Trophoblast cell (in vitro differentiated cells and primary cell): ENCODE data around the gene PMPCA.

Source experiments
- DNase-seq, 2 donors: peaks; one replicate each; pipeline ENCODE4 v3.0.0-alpha.2; 2016
- H2AFZ ChIP-seq: 2 replicates; pipeline ENCODE4 v1.6.1; 2013; ENCODE audit warnings: low read length, moderate library complexity, mild to moderate bottlenecking; ENCODE audit not compliant: insufficient read depth, poor library complexity
- H2AK5ac ChIP-seq: 2 replicates; pipeline ENCODE4 v1.6.1; 2013; ENCODE audit warnings: mild to moderate bottlenecking, low read length
- H2BK120ac ChIP-seq: 2 replicates; pipeline ENCODE4 v1.6.1; 2013; ENCODE audit warnings: low read length, mild to moderate bottlenecking, moderate library complexity; ENCODE audit not compliant: insufficient read depth, poor library complexity
- H2BK12ac ChIP-seq: 2 replicates; pipeline ENCODE4 v1.6.1; 2013; ENCODE audit warnings: mild to moderate bottlenecking, low read length, moderate library complexity
- H2BK5ac ChIP-seq: 2 replicates; pipeline ENCODE4 v1.6.1; 2013; ENCODE audit warnings: low read length, low read depth, moderate library complexity, mild to moderate bottlenecking; ENCODE audit not compliant: poor library complexity
- H3K14ac ChIP-seq: 2 replicates; pipeline ENCODE4 v1.6.1; 2013; ENCODE audit warnings: mild to moderate bottlenecking, low read length
- H3K18ac ChIP-seq: 2 replicates; pipeline ENCODE4 v1.6.1; 2013; ENCODE audit warnings: mild to moderate bottlenecking, low read length
- H3K23ac ChIP-seq: 2 replicates; pipeline ENCODE4 v1.6.1; 2013; ENCODE audit warnings: low read length
- H3K27ac ChIP-seq: 2 replicates; pipeline ENCODE4 v1.5.1; 2013; ENCODE audit warnings: low read depth, mild to moderate bottlenecking, inconsistent platforms, low read length, moderate library complexity
- H3K27me3 ChIP-seq: 2 replicates; pipeline ENCODE4 v1.6.1; 2013; ENCODE audit warnings: inconsistent platforms, mild to moderate bottlenecking, low read length, moderate library complexity; ENCODE audit not compliant: insufficient read depth
- H3K36me3 ChIP-seq, 2 experiments: 1 replicate in 1 of 2; 2 replicates in 1 of 2; pipeline ENCODE4 v1.6.1; 2013; ENCODE audit warnings: low read length in 2 of 2, mild to moderate bottlenecking in 2 of 2, moderate library complexity in 1 of 2; ENCODE audit not compliant: insufficient read depth in 2 of 2, control insufficient read depth in 1 of 2
- H3K4ac ChIP-seq: 2 replicates; pipeline ENCODE4 v1.6.1; 2013; ENCODE audit warnings: low read depth, mild to moderate bottlenecking, low read length, moderate library complexity
- H3K4me1 ChIP-seq, 2 experiments: 1 replicate in 1 of 2; 2 replicates in 1 of 2; pipeline ENCODE4 v1.6.1; 2013; ENCODE audit warnings: low read length in 2 of 2, mild to moderate bottlenecking in 2 of 2, moderate library complexity in 1 of 2; ENCODE audit not compliant: insufficient read depth in 2 of 2, control insufficient read depth in 1 of 2
- H3K4me2 ChIP-seq: 2 replicates; pipeline ENCODE4 v1.6.1; 2013; ENCODE audit warnings: inconsistent platforms, mild to moderate bottlenecking, low read length, moderate library complexity
- H3K4me3 ChIP-seq: 2 replicates; pipeline ENCODE4 v1.5.1; 2013; ENCODE audit warnings: mild to moderate bottlenecking, low read depth, low read length, inconsistent platforms
- H3K79me1 ChIP-seq: one replicate; pipeline ENCODE4 v1.6.1; 2013; ENCODE audit warnings: low read length
- H3K79me2 ChIP-seq: 2 replicates; pipeline ENCODE4 v1.6.1; 2013; ENCODE audit warnings: low read length, mild to moderate bottlenecking; ENCODE audit not compliant: control insufficient read depth, insufficient read depth, poor library complexity
- H3K9ac ChIP-seq: 2 replicates; pipeline ENCODE4 v1.6.1; 2013; ENCODE audit warnings: mild to moderate bottlenecking, low read length
- H3K9me3 ChIP-seq: 2 replicates; pipeline ENCODE4 v1.6.1; 2013; ENCODE audit warnings: low read depth, mild to moderate bottlenecking, control low read depth, inconsistent platforms, low read length; ENCODE audit not compliant: insufficient read depth
- H4K12ac ChIP-seq: 2 replicates; pipeline ENCODE4 v1.6.1; 2013; ENCODE audit warnings: low read depth, mild to moderate bottlenecking, low read length, moderate library complexity
- H4K8ac ChIP-seq: 2 replicates; pipeline ENCODE4 v1.6.1; 2013; ENCODE audit warnings: low read depth, mild to moderate bottlenecking, low read length, moderate library complexity
- H4K91ac ChIP-seq: one replicate; pipeline ENCODE4 v1.6.1; 2013; ENCODE audit warnings: low read depth, mild to moderate bottlenecking, low read length, moderate library complexity
- WGBS: extraction: QIAGEN DNeasy Blood & Tissue Kit; methylation state at CpG from one replicate; pipeline ENCODE4 v1.1.7; 2013; ENCODE audit warnings: missing lambda C conversion rate; ENCODE audit not compliant: insufficient read length, insufficient coverage; ENCODE audit errors: extremely low coverage; 5-methylcytosine and 5-hydroxymethylcytosine counted together

Gene PMPCA

DNA sequence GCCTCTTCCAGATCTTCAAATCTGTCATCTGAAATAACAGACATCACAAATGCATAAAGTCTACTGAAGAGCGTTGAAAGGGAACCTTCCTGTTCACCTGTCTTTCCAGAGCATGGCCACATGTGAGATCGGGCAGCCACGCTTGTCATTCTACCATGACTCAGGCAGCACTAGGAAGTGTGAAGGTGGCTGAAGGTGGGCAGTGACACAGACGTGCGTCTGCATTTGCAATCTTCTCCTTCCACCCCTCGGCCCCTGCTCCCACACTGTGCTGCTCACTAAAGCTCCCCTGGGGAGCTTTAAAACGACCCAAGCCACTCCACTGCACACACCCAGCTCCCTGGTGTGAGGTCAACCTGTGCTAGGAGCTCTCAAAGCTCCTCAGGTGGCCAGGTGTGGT, 2.5 kb upstream of the PMPCA start:
- no peaks in the 10 kb centered on the region for H3K27me3 ChIP-seq
- no peak overlapping the region for H4K8ac ChIP-seq
- peaks cover 11% of the 10 kb centered on the region for H3K79me1 ChIP-seq
- no peak overlapping the region for H3K4me2 ChIP-seq
- no peak for DNase-seq
- H4K12ac ChIP-seq: no peak overlapping the region
- peaks cover 7 to 16% of the 10 kb centered on the region in 2 experiments for H3K4me1 ChIP-seq
- H2AK5ac ChIP-seq: no peak overlapping the region
- H2BK5ac ChIP-seq: no peak overlapping the region
- WGBS: no CpG with 5 or more reads among the region's 7 CpGs
- H2BK12ac ChIP-seq: no peak overlapping the region
- H4K91ac ChIP-seq: no peak overlapping the region
- H3K18ac ChIP-seq: no peak overlapping the region
- H3K79me2 ChIP-seq: peaks cover 18% of the 10 kb centered on the region
- H3K23ac ChIP-seq: no peak overlapping the region
- no peak overlapping the region for H3K9ac ChIP-seq
- no peak overlapping the region for H3K27ac ChIP-seq
- H3K36me3 ChIP-seq: peaks cover 40 to 45% of the 10 kb centered on the region in 2 experiments
- H3K4me3 ChIP-seq: no peak overlapping the region
- H3K9me3 ChIP-seq: no peaks in the 10 kb centered on the region
- no peak overlapping the region for H2BK120ac ChIP-seq
- no peak overlapping the region for H2AFZ ChIP-seq
- H3K14ac ChIP-seq: no peak overlapping the region
- H3K4ac ChIP-seq: no peak overlapping the region

- Histone ChIP-seq H3K9me3 (no peaks in the 10 kb centered on the region), H3K4ac (peak overlapping the region; percentile 97), H3K9ac (peak overlapping the region; percentile 77), H3K27ac (no peak overlapping the region), H2AK5ac (peak overlapping the region; percentile 84), H4K12ac (peak overlapping the region; percentile 82), H2AFZ (peak overlapping the region; percentile 81), H3K14ac (peak overlapping the region; percentile 97), H3K4me2 (peak overlapping the region; percentile 92), H3K4me3 (peak overlapping the region; percentile 87), H2BK12ac (peak overlapping the region; percentile 61), H2BK5ac (peak overlapping the region; percentile 57), H3K79me1 (peaks cover 11% of the 10 kb centered on the region), H3K18ac (peak overlapping the region; percentile 96), H4K8ac (peak overlapping the region; percentile 92), H3K36me3 (peaks cover 44 to 48% of the 10 kb centered on the region in 2 experiments), H4K91ac (peak overlapping the region; percentile 95), H3K4me1 (peaks cover 7 to 16% of the 10 kb centered on the region in 2 experiments), H3K27me3 (no peaks in the 10 kb centered on the region), H3K79me2 (peaks cover 18% of the 10 kb centered on the region), H3K23ac (no peak overlapping the region), H2BK120ac (peak overlapping the region; percentile 68)
- DNase-seq: peak in 1 of 2 donors; percentile 31
- no CpG with 5 or more reads among the region's 71 CpGs for WGBS
These were observed 652 bp upstream of the PMPCA start for GRCh38 chr9:136409557-136410455.

- Histone ChIP-seq H3K79me2 (peaks cover 18% of the 10 kb centered on the region), H4K91ac (no peak overlapping the region), H2BK12ac (no peak overlapping the region), H2BK5ac (no peak overlapping the region), H3K79me1 (peaks cover 11% of the 10 kb centered on the region), H3K4me3 (peak overlapping the region; percentile 87), H3K9ac (peak overlapping the region; percentile 73), H3K36me3 (peaks cover 44 to 51% of the 10 kb centered on the region in 2 experiments), H3K4me1 (peaks cover 7 to 16% of the 10 kb centered on the region in 2 experiments), H3K14ac (no peak overlapping the region), H3K9me3 (no peaks in the 10 kb centered on the region), H3K18ac (no peak overlapping the region), H2BK120ac (no peak overlapping the region), H3K4ac (peak overlapping the region; percentile 42), H3K4me2 (peak overlapping the region; percentile 77), H3K27ac (no peak overlapping the region), H2AFZ (no peak overlapping the region), H4K8ac (no peak overlapping the region), H4K12ac (no peak overlapping the region), H2AK5ac (no peak overlapping the region), H3K27me3 (no peaks in the 10 kb centered on the region), H3K23ac (no peak overlapping the region)
- no CpG with 5 or more reads among the region's 4 CpGs for WGBS
- no peak for DNase-seq
These were observed 920 bp downstream of the PMPCA start for GRCh38 chr9:136411378-136411777.

- Histone ChIP-seq H3K4ac (no peak overlapping the region), H3K79me1 (peaks cover 11% of the 10 kb centered on the region), H3K14ac (no peak overlapping the region), H3K36me3 (peaks cover 44 to 52% of the 10 kb centered on the region in 2 experiments), H3K4me2 (no peak overlapping the region), H2BK12ac (no peak overlapping the region), H3K4me1 (peaks cover 7 to 16% of the 10 kb centered on the region in 2 experiments), H3K27me3 (no peaks in the 10 kb centered on the region), H2BK120ac (no peak overlapping the region), H2AFZ (no peak overlapping the region), H4K8ac (no peak overlapping the region), H3K18ac (no peak overlapping the region), H3K9me3 (no peaks in the 10 kb centered on the region), H2BK5ac (no peak overlapping the region), H3K4me3 (no peak overlapping the region), H3K27ac (no peak overlapping the region), H4K91ac (no peak overlapping the region), H4K12ac (no peak overlapping the region), H3K9ac (no peak overlapping the region), H2AK5ac (no peak overlapping the region), H3K79me2 (peaks cover 18% of the 10 kb centered on the region), H3K23ac (no peak overlapping the region)
- no peak for DNase-seq
- WGBS: no CpG with 5 or more reads among the region's 9 CpGs
These were observed 2.5 kb downstream of the PMPCA start for GRCh38 chr9:136412962-136413361.
